GM23248 (cell line): ENCODE data around the gene ACAP3.

Source experiments
- EZH2 ChIP-seq: fragments of 200-600 bp; sonication (generic); IDR thresholded peaks from 2 replicates; pipeline ENCODE4 v1.6.1; 2018; ENCODE audit warnings: antibody characterized with exemption, mild to moderate bottlenecking; ENCODE audit not compliant: insufficient read depth, poor library complexity, severe bottlenecking
- EZH2phosphoT487 ChIP-seq: fragments of 200-600 bp; sonication (generic); IDR thresholded peaks from 2 replicates; pipeline ENCODE4 v1.6.1; 2018; ENCODE audit warnings: antibody characterized with exemption, moderate library complexity, mild to moderate bottlenecking, low read depth; ENCODE audit not compliant: insufficient read depth

- TF ChIP-seq EZH2phosphoT487 = no peak
- no peak for TF ChIP-seq EZH2
Observed at GRCh38 chr1:1243807-1244191, 63.9 kb downstream of the ACAP3 start.
